SK-N-SH (cell line): Measurements from ENCODE around the gene PSG4.
"Not testable (repeated sequence)": the region's sequence is repeated elsewhere in the genome, so short reads cannot be mapped to it uniquely, and the experiment has no call there.

ENCODE experiments used
- CTCF ChIP-seq: fragments of 200-600 bp; sonication (generic); IDR thresholded peaks from 2 replicates; pipeline ENCODE4 v1.6.1; 2017; ENCODE audit warnings: antibody characterized with exemption, mild to moderate bottlenecking, moderate library complexity
- EP300 ChIP-seq, 2 experiments: IDR thresholded peaks; 2 replicates each; pipeline versions ENCODE4 v1.4.0 to v1.6.1; 2012; ENCODE audit warnings: borderline replicate concordance in 1 of 2, low read depth in 1 of 2, low read length in 1 of 2
- GABPA ChIP-seq: IDR thresholded peaks from 2 replicates; pipeline ENCODE4 v1.4.0; 2012; ENCODE audit warnings: low read depth, mild to moderate bottlenecking
- IRF3 ChIP-seq: fragments of 150-350 bp; IDR thresholded peaks from 2 replicates; pipeline ENCODE4 v1.6.1; 2016; ENCODE audit warnings: mild to moderate bottlenecking, low read depth, low read length
- MEF2A ChIP-seq: IDR thresholded peaks from 2 replicates; pipeline ENCODE4 v1.4.0; 2012; ENCODE audit warnings: low read depth, borderline replicate concordance
- MXI1 ChIP-seq: IDR thresholded peaks from 2 replicates; pipeline ENCODE4 v1.6.1; 2012; ENCODE audit warnings: mild to moderate bottlenecking, low read depth, low read length, improper control_type of control experiment
- NFIC ChIP-seq: IDR thresholded peaks from 2 replicates; pipeline ENCODE4 v1.4.0; 2012; ENCODE audit warnings: borderline replicate concordance
- NRF1 ChIP-seq: IDR thresholded peaks from 2 replicates; pipeline ENCODE4 v1.6.1; 2012; ENCODE audit warnings: low read depth, mild to moderate bottlenecking, low read length
- POLR2AphosphoS5 ChIP-seq: IDR thresholded peaks from 2 replicates; pipeline ENCODE4 v1.6.1; 2012; ENCODE audit warnings: low read depth, low read length
- RCOR1 ChIP-seq: fragments of 150-350 bp; IDR thresholded peaks from 2 replicates; pipeline ENCODE4 v1.6.1; 2017; ENCODE audit warnings: antibody characterized with exemption, low read length
- TCF12 ChIP-seq: IDR thresholded peaks from 2 replicates; pipeline ENCODE4 v1.4.0; 2012
- TEAD4 ChIP-seq: IDR thresholded peaks from 2 replicates; pipeline ENCODE4 v1.4.0; 2012; ENCODE audit warnings: mild to moderate bottlenecking, borderline replicate concordance; ENCODE audit not compliant: insufficient read depth
- YY1 ChIP-seq: IDR thresholded peaks from 2 replicates; pipeline ENCODE4 v1.4.0; 2012; ENCODE audit warnings: low read depth, mild to moderate bottlenecking

- not testable (repeated sequence) for TF ChIP-seq RCOR1; CTCF; TEAD4; EP300 (IDR thresholded peaks at IDR 0.05; ENCODE audit: borderline replicate concordance in 1 of 2, low read depth in 1 of 2, low read length in 1 of 2); NRF1; POLR2AphosphoS5; MXI1; YY1; TCF12; NFIC; IRF3; GABPA; MEF2A
Measured at GRCh38 chr19:43205471-43206105, at the start of gene PSG4.
